GM12878 (cell line): Measurements from ENCODE around the gene UST. TPM values are rescaled to one million over a fixed set of nuclear protein-coding genes. Genes with fewer than 3 reads are reported as not detected.

Source experiments
- ATAC-seq: fragments of 200-7000 bp; cut with Tn5 transposase; 3 replicates; pipeline ENCODE4 v1.9.1; 2020; ENCODE audit warnings: mild to moderate bottlenecking, moderate library complexity
- BruUV-seq: library from RNA; stranded (reverse); fragments of 400-500 nt; replicated peaks from 2 replicates; lab custom pipeline; 2021; lab: Mats Ljungman, UMichigan
- CTCF ChIA-PET: fragments of 300-600 bp; sonication (Branson Sonifier 250); formaldehyde crosslinking; extraction: SDS; loops from one replicate; lab custom pipeline; 2021; ENCODE audit warnings: inconsistent platforms; lab: Yijun Ruan, JAX
- POLR2A ChIA-PET: fragments of 350-600 bp; formaldehyde crosslinking; extraction: SDS; loops from one replicate; lab custom pipeline; 2021; ENCODE audit warnings: inconsistent platforms; lab: Charles Lee
- RAD21 ChIA-PET: fragments of 300-600 bp; sonication (Branson Sonifier 250); formaldehyde crosslinking; loops from one replicate; lab custom pipeline; 2023; ENCODE audit warnings: antibody characterized with exemption; ENCODE audit not compliant: unreplicated experiment; lab: Charles Lee
- SMC1A ChIA-PET: fragments of 300-600 bp; sonication (Branson Sonifier 250); formaldehyde crosslinking; loops from one replicate; lab custom pipeline; 2023; ENCODE audit not compliant: unreplicated experiment, uncharacterized antibody; lab: Charles Lee
- DNase-seq: peaks from one replicate; pipeline ENCODE4 v3.0.0-alpha.2; 2011; ENCODE audit warnings: low read depth, low spot score
- FAIRE-seq: peaks from 3 replicates; lab custom pipeline; 2011; peaks lifted over from hg19 to GRCh38; lab: Jason Lieb, UNC
- H2AFZ ChIP-seq: 2 replicates; pipeline ENCODE4 v1.6.0; 2011; ENCODE audit warnings: low read depth, low read length, control low read depth; ENCODE audit not compliant: control insufficient read depth
- H3K27ac ChIP-seq: 2 replicates; pipeline ENCODE4 v1.5.1; 2011; ENCODE audit warnings: control low read depth; ENCODE audit not compliant: control insufficient read depth, insufficient read depth
- H3K27me3 ChIP-seq, 2 experiments: replicated peaks in 1 of 2; 2 replicates each; pipeline versions ENCODE4 v1.6.0 to v1.6.1; 2011; ENCODE audit warnings: low read length in 1 of 2; ENCODE audit not compliant: control insufficient read depth in 2 of 2, insufficient read depth in 2 of 2
- H3K36me3 ChIP-seq, 2 experiments: 2 replicates each; pipeline ENCODE4 v1.5.1; 2011; ENCODE audit warnings: low read length in 1 of 2; ENCODE audit not compliant: control insufficient read depth in 2 of 2, insufficient read depth in 2 of 2
- H3K4me1 ChIP-seq: 2 replicates; pipeline ENCODE4 v1.6.1; 2011; ENCODE audit warnings: mild to moderate bottlenecking, low read length, moderate library complexity, mixed read lengths; ENCODE audit not compliant: control insufficient read depth, insufficient read depth
- H3K4me2 ChIP-seq: 2 replicates; pipeline ENCODE4 v1.6.0; 2011; ENCODE audit warnings: control low read depth; ENCODE audit not compliant: control insufficient read depth, insufficient read depth
- H3K4me3 ChIP-seq: fragments of 200-600 bp; sonication (generic); 2 replicates; pipeline ENCODE4 v1.5.1; 2016
- H3K79me2 ChIP-seq: 2 replicates; pipeline ENCODE4 v1.6.0; 2011; ENCODE audit warnings: low read length; ENCODE audit not compliant: control insufficient read depth, insufficient read depth
- H3K9ac ChIP-seq: 2 replicates; pipeline ENCODE4 v1.8.0; 2011; ENCODE audit warnings: low read length, control low read depth, mixed read lengths; ENCODE audit not compliant: control insufficient read depth, insufficient read depth
- H3K9me3 ChIP-seq: replicated peaks from 3 replicates; pipeline ENCODE4 v1.5.1; 2011; ENCODE audit warnings: mild to moderate bottlenecking, low read length; ENCODE audit not compliant: control insufficient read depth, insufficient read depth
- H4K20me1 ChIP-seq: 2 replicates; pipeline ENCODE4 v1.6.0; 2011; ENCODE audit not compliant: control insufficient read depth, insufficient read depth
- ATF7 ChIP-seq: fragments of 450-650 bp; IDR thresholded peaks from 2 replicates; pipeline ENCODE4 v1.6.1; 2016; ENCODE audit warnings: low read depth, mild to moderate bottlenecking
- CEBPB ChIP-seq, 2 experiments: fragments of 150-350 bp in 1 of 2; IDR thresholded peaks; 2 replicates each; pipeline ENCODE4 v1.6.1; 2012 to 2014; ENCODE audit warnings: low read depth in 2 of 2, low read length in 2 of 2, borderline replicate concordance in 1 of 2, inconsistent platforms in 1 of 2
- CUX1 ChIP-seq: IDR thresholded peaks from 2 replicates; pipeline ENCODE4 v1.6.1; 2012; ENCODE audit warnings: improper control_type of control experiment, low read depth, low read length; ENCODE audit not compliant: insufficient replicate concordance
- IKZF2 ChIP-seq, 2 experiments: fragments of 450-650 bp; IDR thresholded peaks; 2 replicates each; pipeline ENCODE4 v1.6.1; 2017; ENCODE audit warnings: mild to moderate bottlenecking in 2 of 2, moderate library complexity in 2 of 2
- NR2C1 ChIP-seq: fragments of 450-650 bp; IDR thresholded peaks from 2 replicates; pipeline ENCODE4 v1.6.1; 2017; ENCODE audit warnings: antibody characterized with exemption, mild to moderate bottlenecking, moderate library complexity
- PBX3 ChIP-seq: IDR thresholded peaks from 2 replicates; pipeline ENCODE4 v1.6.1; 2011; ENCODE audit warnings: mild to moderate bottlenecking, low read depth, low read length, moderate library complexity; ENCODE audit not compliant: insufficient replicate concordance
- RAD21 ChIP-seq: IDR thresholded peaks from 2 replicates; pipeline ENCODE4 v1.6.1; 2011; ENCODE audit warnings: mild to moderate bottlenecking, low read depth, low read length, moderate library complexity; ENCODE audit not compliant: insufficient read depth
- RUNX3 ChIP-seq: IDR thresholded peaks from 2 replicates; pipeline ENCODE4 v1.6.1; 2012; ENCODE audit warnings: low read length, inconsistent platforms
- STAT1 ChIP-seq: fragments of 450-650 bp; conservative IDR thresholded peaks from 2 replicates; pipeline ENCODE4 v1.6.1; 2014; ENCODE audit warnings: antibody characterized with exemption, mild to moderate bottlenecking
- USF1 ChIP-seq: IDR thresholded peaks from 2 replicates; pipeline ENCODE4 v1.6.1; 2011; ENCODE audit warnings: borderline replicate concordance, low read depth, mild to moderate bottlenecking, moderate library complexity, mixed read lengths, low read length; ENCODE audit not compliant: insufficient read depth; ENCODE audit errors: extremely low read length
- YY1 ChIP-seq: IDR thresholded peaks from 2 replicates; pipeline ENCODE4 v1.6.1; 2011; ENCODE audit warnings: low read depth, mild to moderate bottlenecking, low read length
- WGBS: methylation state at CpG from one replicate; pipeline ENCODE4 v1.1.6; 2016; ENCODE audit warnings: low lambda C conversion rate; ENCODE audit not compliant: insufficient replicate concordance, insufficient coverage; ENCODE audit errors: missing lambda C conversion rate; 5-methylcytosine and 5-hydroxymethylcytosine counted together
- in situ Hi-C: fragments of 300-500 bp; cut with MboI; formaldehyde crosslinking; loops from 9 replicates; pipeline ENCODE4 v1.14.3; 2018; ENCODE audit warnings: mixed read lengths
- intact Hi-C: fragments of 100-400 bp; cut with micrococcal nuclease; formaldehyde crosslinking; loops from one replicate; pipeline ENCODE4 v1.14.2; 2022; ENCODE audit not compliant: unreplicated experiment
- polyA plus RNA-seq, 11 experiments: library from polyadenylated mRNA; depleted of rRNA in 4 of 11; unstranded in 6 of 11; stranded (reverse) in 5 of 11; fragments of >200 nt; fragmentation: Nextera tagmentation in 4 of 11; fragmentation: Illumina TruSeq in 1 of 11; extraction: Ambion mirVana in 4 of 11; extraction: Trizol in 1 of 11; gene quantifications; 1 replicate in 1 of 11; 2 replicates in 10 of 11; pipeline versions ENCODE4 v1.2.1 to v1.2.3, GENCODE V29; 2011 to 2016; ENCODE audit warnings: inconsistent platforms in 2 of 11, missing spikeins in 2 of 11, low read depth in 1 of 11
- total RNA-seq, 4 experiments: library from RNA; depleted of rRNA in 3 of 4; stranded (reverse); fragments of >200 nt in 3 of 4; fragmentation: Illumina TruSeq in 1 of 4; extraction: Trizol in 1 of 4; gene quantifications; 2 replicates each; pipeline versions ENCODE4 v1.2.1 to v1.2.3, GENCODE V29; 2013 to 2021

UST gene
- total and polyA plus RNA-seq, 10 of the 15 experiments (the other 5 are each of a cell fraction or from before 2014, with no cell fraction given), result 0.74 to 43.3 (median 2.2) TPM

- no peak overlapping the region for H3K9ac ChIP-seq
- DNase-seq, result no peak
- no peak overlapping the region for H3K27ac ChIP-seq
- RAD21 ChIA-PET, result no interaction called here
- H3K27me3 ChIP-seq, result no peaks in the 10 kb centered on the region
- peak; percentile 83 for ATAC-seq
- no peaks in the 10 kb centered on the region for H4K20me1 ChIP-seq
- WGBS, result 0% methylated on average over 3 of the region's 3 CpGs
- peak overlapping the region; percentile 41 for H3K4me2 ChIP-seq
- no TSS peak for BruUV-seq
- in situ Hi-C loops, result no loop called here
- no peak overlapping the region for H2AFZ ChIP-seq
- no peaks in the 10 kb centered on the region for H3K4me1 ChIP-seq
- SMC1A ChIA-PET, result interaction anchor here (0.6 kb wide), 1 partner anchor 69 kb away, joined by 3 read pairs; no protein-coding TSS in a partner anchor
- H3K9me3 ChIP-seq, result no peaks in the 10 kb centered on the region; the same call in 2 of the 3 replicates
- peak; percentile 44 for FAIRE-seq
- CTCF ChIA-PET, result no interaction called here
- TF ChIP-seq USF1 (no peak), RAD21 (no peak), CUX1 (no peak), RUNX3 (0 out of 2 replicates have a peak, but pooled peaks have one; percentile 27), NR2C1 (no peak), PBX3 (no peak), CEBPB (IDR thresholded peaks at IDR 0.05; ENCODE audit: borderline replicate concordance in 1 of 2, low read depth in 2 of 2, low read length in 2 of 2) (0 out of 4 replicates have a peak, but pooled peaks of 1 of the 2 experiments have one; percentile 7), YY1 (0 out of 2 replicates have a peak, but pooled peaks have one; percentile 56), IKZF2 (IDR thresholded peaks at IDR 0.05) (no peak), STAT1 (no peak), ATF7 (no peak)
- TF ChIP-seq, all 136 proteins: peak for 3
- no peaks in the 10 kb centered on the region for H3K36me3 ChIP-seq
- intact Hi-C loops, result loop anchor here (2.0 kb wide), 2 partner anchors 50 to 72 kb away; no protein-coding TSS in a partner anchor
- POLR2A ChIA-PET, result no interaction called here
- no peaks in the 10 kb centered on the region for H3K79me2 ChIP-seq
- no peak overlapping the region for H3K4me3 ChIP-seq
These were observed 83.8 kb downstream of the UST start for GRCh38 chr6:148830614-148831013.
